A673 (cell line): Measurements from ENCODE around the gene MINK1. TPM values are rescaled to one million over a fixed set of nuclear protein-coding genes. Genes with fewer than 3 reads are reported as not detected.
A peak's percentile ranks its signal among the peaks of the same experiment; 100 is the strongest.
"Not testable (repeated sequence)": the region's sequence is repeated elsewhere in the genome, so short reads cannot be mapped to it uniquely, and the experiment has no call there.

Experiments used
- BruUV-seq: library from RNA; stranded (reverse); fragments of 400-500 nt; replicated peaks from 2 replicates; lab custom pipeline; 2021; lab: Mats Ljungman, UMichigan
- CTCF ChIA-PET: fragments of 300-600 bp; sonication (Branson Sonifier 250); formaldehyde crosslinking; loops from one replicate; lab custom pipeline; 2022; ENCODE audit warnings: antibody characterized with exemption; lab: Charles Lee
- POLR2A ChIA-PET: fragments of 300-600 bp; sonication (Branson Sonifier 250); formaldehyde crosslinking; loops from one replicate; lab custom pipeline; 2022; ENCODE audit warnings: antibody characterized with exemption; ENCODE audit not compliant: low non-redundant PET; lab: Charles Lee
- DNase-seq: peaks from one replicate; pipeline ENCODE4 v3.0.0-alpha.2; 2015; ENCODE audit warnings: low spot score
- H3K27ac ChIP-seq: fragments of 200-600 bp; sonication (generic); 2 replicates; pipeline ENCODE4 v1.5.1; 2016; ENCODE audit warnings: mixed run types, low read depth, mild to moderate bottlenecking, mixed read lengths, antibody characterized with exemption, low read length; ENCODE audit not compliant: poor library complexity, severe bottlenecking
- H3K27me3 ChIP-seq: fragments of 200-600 bp; sonication (generic); replicated peaks from 2 replicates; pipeline ENCODE4 v1.6.1; 2017; ENCODE audit warnings: mixed run types, low read depth, mild to moderate bottlenecking, mixed read lengths, antibody characterized with exemption, low read length; ENCODE audit not compliant: insufficient read depth, poor library complexity
- H3K36me3 ChIP-seq: fragments of 200-600 bp; sonication (generic); 2 replicates; pipeline ENCODE4 v1.6.1; 2016; ENCODE audit warnings: mixed run types, mild to moderate bottlenecking, mixed read lengths, antibody characterized with exemption, low read length; ENCODE audit not compliant: insufficient read depth, poor library complexity, severe bottlenecking
- H3K4me1 ChIP-seq: fragments of 200-600 bp; sonication (generic); 2 replicates; pipeline ENCODE4 v1.6.1; 2017; ENCODE audit warnings: mixed run types, mild to moderate bottlenecking, mixed read lengths, antibody characterized with exemption, low read length; ENCODE audit not compliant: insufficient read depth, poor library complexity, severe bottlenecking
- H3K4me3 ChIP-seq: fragments of 200-600 bp; sonication (generic); 2 replicates; pipeline ENCODE4 v1.5.1; 2016; ENCODE audit warnings: low read depth, mixed run types, mild to moderate bottlenecking, mixed read lengths, low read length; ENCODE audit not compliant: poor library complexity, severe bottlenecking
- H3K9me3 ChIP-seq: fragments of 200-600 bp; sonication (generic); 2 replicates; pipeline ENCODE4 v1.6.1; 2016; ENCODE audit warnings: mixed run types, low read depth, mild to moderate bottlenecking, mixed read lengths, antibody characterized with exemption, low read length; ENCODE audit not compliant: poor library complexity, severe bottlenecking
- EZH2 ChIP-seq: fragments of 200-600 bp; sonication (generic); IDR thresholded peaks from 2 replicates; pipeline ENCODE4 v1.6.1; 2017; ENCODE audit warnings: borderline replicate concordance, low read depth, mild to moderate bottlenecking, mixed read lengths, antibody characterized with exemption, low read length; ENCODE audit not compliant: poor library complexity, severe bottlenecking
- intact Hi-C: fragments of 100-400 bp; cut with micrococcal nuclease; formaldehyde crosslinking; loops from one replicate; pipeline ENCODE4 v1.10.0; 2022; ENCODE audit not compliant: unreplicated experiment
- total RNA-seq: library from RNA; stranded (reverse); gene quantifications from 2 replicates; pipeline ENCODE4 v1.2.3, GENCODE V29; 2021
- TF ChIP-seq, protein P1 (sequence below): fragments of 300-800, 200-600 bp; sonication (generic); conservative IDR thresholded peaks from 2 replicates; pipeline ENCODE4 v1.5.1; 2017; ENCODE audit warnings: low read depth, mild to moderate bottlenecking, antibody characterized with exemption, low read length, moderate library complexity, mixed read lengths

MINK1 gene
- total RNA-seq, 1 experiment from 2014 or later = 67.7 TPM

DNA sequence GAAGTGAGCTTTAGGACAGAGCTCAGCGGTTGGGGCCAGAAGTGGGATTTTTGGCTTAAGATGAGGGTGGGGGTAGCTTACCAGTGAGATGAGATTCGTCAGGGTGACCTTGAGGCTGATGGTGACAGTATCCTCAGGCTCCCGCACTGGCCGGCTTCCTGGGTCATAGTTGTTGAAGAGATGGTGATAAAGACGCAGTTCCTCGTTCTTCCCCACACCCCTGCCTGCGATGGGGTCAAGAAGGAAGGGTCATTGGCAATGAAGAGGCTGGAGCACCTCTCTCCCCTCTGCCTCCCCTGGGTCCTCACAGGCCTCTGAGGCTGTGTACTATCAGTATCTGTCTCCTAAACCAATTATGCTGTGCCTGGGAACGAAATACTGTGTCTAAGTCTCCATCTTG lies 69.4 kb downstream of the MINK1 start:
- TF ChIP-seq, protein P1, sequence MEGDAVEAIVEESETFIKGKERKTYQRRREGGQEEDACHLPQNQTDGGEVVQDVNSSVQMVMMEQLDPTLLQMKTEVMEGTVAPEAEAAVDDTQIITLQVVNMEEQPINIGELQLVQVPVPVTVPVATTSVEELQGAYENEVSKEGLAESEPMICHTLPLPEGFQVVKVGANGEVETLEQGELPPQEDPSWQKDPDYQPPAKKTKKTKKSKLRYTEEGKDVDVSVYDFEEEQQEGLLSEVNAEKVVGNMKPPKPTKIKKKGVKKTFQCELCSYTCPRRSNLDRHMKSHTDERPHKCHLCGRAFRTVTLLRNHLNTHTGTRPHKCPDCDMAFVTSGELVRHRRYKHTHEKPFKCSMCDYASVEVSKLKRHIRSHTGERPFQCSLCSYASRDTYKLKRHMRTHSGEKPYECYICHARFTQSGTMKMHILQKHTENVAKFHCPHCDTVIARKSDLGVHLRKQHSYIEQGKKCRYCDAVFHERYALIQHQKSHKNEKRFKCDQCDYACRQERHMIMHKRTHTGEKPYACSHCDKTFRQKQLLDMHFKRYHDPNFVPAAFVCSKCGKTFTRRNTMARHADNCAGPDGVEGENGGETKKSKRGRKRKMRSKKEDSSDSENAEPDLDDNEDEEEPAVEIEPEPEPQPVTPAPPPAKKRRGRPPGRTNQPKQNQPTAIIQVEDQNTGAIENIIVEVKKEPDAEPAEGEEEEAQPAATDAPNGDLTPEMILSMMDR = no peak
- no peak for TF ChIP-seq EZH2
- intact Hi-C loops = loop anchor here (5.0 kb wide), 1 partner anchor 170 kb away; the partner anchor contains the start of gene MED11
- POLR2A ChIA-PET = no interaction called here

DNA sequence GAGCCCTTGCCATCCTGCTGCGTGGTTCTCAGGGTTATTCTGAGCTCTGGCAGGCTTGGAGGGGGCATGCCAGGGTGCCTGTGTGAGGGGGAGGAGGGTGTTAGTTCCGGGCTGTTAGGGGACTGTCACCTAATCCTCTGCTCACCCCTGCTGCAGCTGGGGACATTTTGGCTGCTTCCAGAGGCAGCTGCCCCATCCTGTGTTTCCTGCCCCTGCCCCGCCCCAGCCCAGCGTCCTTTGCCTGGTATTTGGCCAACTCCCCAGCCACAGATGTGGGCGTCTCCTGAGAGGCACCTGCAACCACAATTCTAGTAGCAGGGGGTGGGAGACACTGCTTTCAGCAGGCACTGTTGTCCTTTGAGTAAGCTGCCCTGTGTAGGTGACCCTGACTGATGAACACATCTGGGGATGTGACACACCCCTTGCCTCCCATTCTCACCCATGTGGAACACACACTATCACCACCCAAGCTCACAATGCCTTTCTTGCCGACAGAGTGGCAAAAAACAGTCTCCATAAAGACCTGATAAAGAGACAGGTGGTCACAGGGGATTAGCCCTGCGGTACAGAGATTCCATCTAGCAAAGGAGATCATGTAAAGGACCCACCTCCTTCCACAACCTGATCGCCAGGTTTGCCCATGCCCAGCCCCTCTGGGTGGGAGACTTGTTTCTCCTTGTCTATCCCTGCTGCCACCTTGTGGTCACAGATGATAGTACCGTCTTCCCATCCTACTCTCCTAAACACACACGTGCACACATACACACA lies 70.1 kb downstream of the MINK1 start, which contains the start of gene CHRNE:
CHRNE (minus strand) TSS at position 48 of the 768 bp plus-strand sequence; CDS start at position 13, 35 bp downstream.
- no peak within 1 kb of the TSS for H3K4me3 ChIP-seq
- H3K4me1 ChIP-seq = peaks cover 13% of the 10 kb centered on the region
- no peak within 1 kb of the TSS for H3K27ac ChIP-seq
- no peaks in the 10 kb centered on the region for H3K27me3 ChIP-seq
- TF ChIP-seq, protein P1 = peak; percentile 85
- no peak for TF ChIP-seq EZH2
- CTCF ChIA-PET = interaction anchor here (0.6 to 1.2 kb wide), 5 partner anchors 9 to 336 kb away, joined by 4 to 9 read pairs (median 4); partner anchors contain the start of gene SLC25A11
- peak; percentile 84 for DNase-seq
- no TSS peak for BruUV-seq
- H3K9me3 ChIP-seq = no peaks in the 10 kb centered on the region
- POLR2A ChIA-PET = interaction anchor here (0.6 kb wide), 1 partner anchor 23 kb away, joined by 12 read pairs; no protein-coding TSS in a partner anchor
- intact Hi-C loops = loop anchor here (5.0 kb wide), 1 partner anchor 171 kb away; the partner anchor contains the start of gene MED11
- no peaks in the 10 kb centered on the region for H3K36me3 ChIP-seq

More for the DNA sequence above, 69.4 kb downstream of the MINK1 start:
- DNase-seq = no peak
- BruUV-seq = no TSS peak
- CTCF ChIA-PET = interaction anchor here (1.1 kb wide), 1 partner anchor 65 kb away, joined by 9 read pairs; the partner anchor contains the start of gene SPAG7
- Histone ChIP-seq H3K27ac (no peak overlapping the region), H3K4me1 (peaks cover 13% of the 10 kb centered on the region), H3K9me3 (no peaks in the 10 kb centered on the region), H3K36me3 (no peaks in the 10 kb centered on the region), H3K27me3 (no peaks in the 10 kb centered on the region), H3K4me3 (no peak overlapping the region)

DNA sequence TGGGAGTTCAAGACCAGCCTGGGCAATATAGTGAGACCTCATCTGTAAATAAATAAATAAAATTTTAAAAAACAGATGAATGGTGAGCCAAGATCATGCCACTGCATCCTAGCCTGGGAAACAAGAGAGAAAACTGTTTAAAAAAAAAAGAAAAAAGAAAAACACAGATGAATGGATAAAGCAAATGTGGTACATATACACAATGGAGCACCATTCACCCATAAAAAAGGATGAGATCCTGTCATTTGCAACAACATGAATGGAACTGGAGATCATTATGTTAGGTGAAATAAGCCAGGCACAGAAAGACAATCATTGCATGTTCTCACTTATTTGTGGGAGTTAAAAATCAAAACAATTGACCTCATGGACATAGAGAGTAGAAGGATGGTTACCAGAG lies 73.5 kb downstream of the MINK1 start:
- intact Hi-C loops = not testable (repeated sequence)

More for the DNA sequence above, 73.5 kb downstream of the MINK1 start:
- peaks cover 11% of the 10 kb centered on the region for H3K4me1 ChIP-seq
- H3K27me3 ChIP-seq, H3K27ac ChIP-seq, DNase-seq, H3K9me3 ChIP-seq, H3K4me3 ChIP-seq, H3K36me3 ChIP-seq, BruUV-seq, POLR2A ChIA-PET: not testable (repeated sequence)
- CTCF ChIA-PET = interaction anchor here (0.7 kb wide), 1 partner anchor 30 kb away, joined by 4 read pairs; no protein-coding TSS in a partner anchor
